Endothelial cell of umbilical vein (primary cell): Measurements from ENCODE around the gene KLHDC4. TPM values are rescaled to one million over a fixed set of nuclear protein-coding genes. Genes with fewer than 3 reads are reported as not detected.

Experiments
- BruUV-seq: library from RNA; stranded (reverse); fragments of 400-500 nt; replicated peaks from 2 replicates; lab custom pipeline; 2021; lab: Mats Ljungman, UMichigan
- CTCF ChIA-PET: fragments of 300-600, 350-600 bp; sonication (Branson Sonifier 250); formaldehyde crosslinking; loops from one replicate; lab custom pipeline; 2021; ENCODE audit warnings: antibody characterized with exemption, inconsistent platforms; lab: Charles Lee
- POLR2A ChIA-PET: fragments of 300-600, 350-600 bp; sonication (Branson Sonifier 250); formaldehyde crosslinking; loops from one replicate; lab custom pipeline; 2021; ENCODE audit warnings: antibody characterized with exemption, inconsistent platforms; lab: Charles Lee
- DNase-seq: peaks from one replicate; pipeline ENCODE4 v3.0.0-alpha.2; 2011; ENCODE audit warnings: low read depth, low spot score
- FAIRE-seq: peaks from 2 replicates; lab custom pipeline; 2011; peaks lifted over from hg19 to GRCh38; lab: Jason Lieb, UNC
- H2AFZ ChIP-seq: 2 replicates; pipeline ENCODE4 v1.6.0; 2012; ENCODE audit warnings: low read depth, low read length, control low read depth, inconsistent platforms
- H3K27ac ChIP-seq: 2 replicates; pipeline ENCODE4 v1.5.1; 2011; ENCODE audit warnings: low read depth, mild to moderate bottlenecking, control low read depth, low read length, moderate library complexity; ENCODE audit not compliant: insufficient read depth
- H3K27me3 ChIP-seq, 2 experiments: 2 replicates each; pipeline versions ENCODE4 v1.6.0 to v1.6.1; 2011; ENCODE audit warnings: low read length in 2 of 2, mixed read lengths in 1 of 2; ENCODE audit not compliant: control insufficient read depth in 2 of 2, insufficient read depth in 2 of 2
- H3K36me3 ChIP-seq, 2 experiments: 2 replicates in 1 of 2; 3 replicates in 1 of 2; pipeline ENCODE4 v1.5.1; 2011; ENCODE audit warnings: low read length in 2 of 2, mild to moderate bottlenecking in 1 of 2, moderate library complexity in 1 of 2; ENCODE audit not compliant: control insufficient read depth in 2 of 2, insufficient read depth in 2 of 2; ENCODE audit errors: extremely low read depth in 1 of 2
- H3K4me1 ChIP-seq: 3 replicates; pipeline ENCODE4 v1.5.1; 2011; ENCODE audit warnings: mild to moderate bottlenecking, low read length; ENCODE audit not compliant: control insufficient read depth, insufficient read depth; ENCODE audit errors: extremely low read depth
- H3K4me2 ChIP-seq: 2 replicates; pipeline ENCODE4 v1.6.1; 2011; ENCODE audit warnings: low read length, control low read depth, mixed read lengths; ENCODE audit not compliant: insufficient read depth
- H3K4me3 ChIP-seq, 3 experiments: fragments of 200-600 bp in 1 of 3; sonication (generic), shearing (Covaris generic) in 1 of 3; replicated peaks in 1 of 3; 2 replicates each; pipeline ENCODE4 v1.5.1; 2011 to 2016; ENCODE audit warnings: control low read depth in 3 of 3, low read length in 3 of 3, mild to moderate bottlenecking in 2 of 3, inconsistent platforms in 1 of 3, low read depth in 1 of 3, moderate library complexity in 1 of 3; ENCODE audit not compliant: insufficient read depth in 1 of 3
- H3K79me2 ChIP-seq: 2 replicates; pipeline ENCODE4 v1.6.0; 2012; ENCODE audit warnings: low read length, inconsistent platforms; ENCODE audit not compliant: control insufficient read depth, insufficient read depth
- H3K9ac ChIP-seq: replicated peaks from 2 replicates; pipeline ENCODE3; 2011; ENCODE audit warnings: low read length, control low read depth; ENCODE audit not compliant: insufficient read depth; ENCODE audit errors: extremely low read depth
- H3K9me1 ChIP-seq: replicated peaks from 3 replicates; pipeline ENCODE4 v1.6.0; 2011; ENCODE audit warnings: mild to moderate bottlenecking, low read length; ENCODE audit not compliant: control insufficient read depth, insufficient read depth; ENCODE audit errors: extremely low read depth
- H3K9me3 ChIP-seq: replicated peaks from 2 replicates; pipeline ENCODE4 v1.5.1; 2012; ENCODE audit warnings: low read length, inconsistent platforms; ENCODE audit not compliant: control insufficient read depth, insufficient read depth
- H4K20me1 ChIP-seq: replicated peaks from 2 replicates; pipeline ENCODE3; 2011; ENCODE audit warnings: mild to moderate bottlenecking, low read length; ENCODE audit not compliant: control insufficient read depth, insufficient read depth; ENCODE audit errors: extremely low read depth
- CTCF ChIP-seq, 2 donors: IDR thresholded peaks; 1 replicate in 1 of 2; 2 replicates in 1 of 2; pipeline ENCODE4 v1.5.1; 2011; ENCODE audit warnings: low read length in 2 of 2, mild to moderate bottlenecking in 2 of 2, moderate library complexity in 2 of 2, control low read depth in 1 of 2, inconsistent platforms in 1 of 2, low read depth in 1 of 2; ENCODE audit not compliant: insufficient read depth in 1 of 2; ENCODE audit errors: extremely low read depth in 1 of 2
- EZH2 ChIP-seq: IDR thresholded peaks from 2 replicates; pipeline ENCODE4 v1.6.1; 2012; ENCODE audit warnings: borderline replicate concordance, low read depth, mild to moderate bottlenecking, moderate library complexity, low read length, inconsistent platforms; ENCODE audit not compliant: severe bottlenecking
- FOS ChIP-seq: IDR thresholded peaks from 2 replicates; pipeline ENCODE4 v1.6.1; 2011; ENCODE audit warnings: mild to moderate bottlenecking, low read length, moderate library complexity, borderline replicate concordance; ENCODE audit not compliant: insufficient read depth
- GATA2 ChIP-seq: IDR thresholded peaks from 2 replicates; pipeline ENCODE4 v1.7.0; 2011; ENCODE audit warnings: low read depth, mild to moderate bottlenecking, moderate library complexity, mixed read lengths, low read length; ENCODE audit not compliant: insufficient read length, insufficient read depth
- JUN ChIP-seq: IDR thresholded peaks from 2 replicates; pipeline ENCODE4 v1.6.1; 2011; ENCODE audit warnings: borderline replicate concordance, low read depth; ENCODE audit not compliant: insufficient read length, insufficient read depth
- MYC ChIP-seq: IDR thresholded peaks from one replicate; pipeline ENCODE4 v1.6.1; 2011; ENCODE audit warnings: mild to moderate bottlenecking, low read depth, low read length
- POLR2A ChIP-seq: IDR thresholded peaks from 2 replicates; pipeline ENCODE4 v1.6.1; 2012; ENCODE audit warnings: low read depth, mild to moderate bottlenecking, control low read depth, low read length
- POLR2AphosphoS5 ChIP-seq: IDR thresholded peaks from 2 replicates; pipeline ENCODE4 v1.6.1; 2012; ENCODE audit warnings: low read depth, mild to moderate bottlenecking, control low read depth, low read length, moderate library complexity; ENCODE audit not compliant: insufficient read depth
- dilution Hi-C: fragments of 300-500 bp; cut with MboI; formaldehyde crosslinking; loops from one replicate; pipeline ENCODE4 v1.15.0; 2019; ENCODE audit warnings: low sequenced_read_pairs; ENCODE audit not compliant: extremely low pct_ligation_motif_present
- intact Hi-C: fragments of 100-400 bp; cut with micrococcal nuclease; formaldehyde crosslinking; loops from one replicate; pipeline ENCODE4 v1.10.0; 2022
- polyA plus RNA-seq, 4 experiments: library from polyadenylated mRNA; depleted of rRNA in 3 of 4; stranded (reverse) in 3 of 4; unstranded in 1 of 4; fragments of >200 nt; gene quantifications; 2 replicates each; pipeline versions ENCODE4 v1.2.1 to v1.2.3, GENCODE V29; 2011 to 2012; ENCODE audit warnings: missing spikeins in 1 of 4
- total RNA-seq: library from RNA; stranded (reverse); gene quantifications from 2 replicates; pipeline ENCODE4 v1.2.3, GENCODE V29; 2021
- TF ChIP-seq, protein P1 (sequence below): IDR thresholded peaks from 2 replicates; pipeline ENCODE4 v1.6.1; 2011; ENCODE audit not compliant: insufficient read depth, insufficient read length

Gene KLHDC4
- total and polyA plus RNA-seq, 2 donors (not counting 3 experiments of a cell fraction or from before 2014, with no cell fraction given), result 24.7 to 46.2 TPM

GRCh38 chr16:87697792-87698191 is 68.0 kb downstream of the KLHDC4 start:
- dilution Hi-C loops, result no loop called here
- intact Hi-C loops, result no loop called here
- TF ChIP-seq EZH2 (no peak), CTCF (IDR thresholded peaks at IDR 0.05; ENCODE audit: extremely low read depth in 1 of 2, insufficient read depth in 1 of 2, low read depth in 1 of 2, low read length in 2 of 2) (no peak), MYC (no peak), POLR2A (no peak), POLR2AphosphoS5 (no peak), GATA2 (no peak), JUN (no peak), FOS (no peak)
- TF ChIP-seq, protein P1, sequence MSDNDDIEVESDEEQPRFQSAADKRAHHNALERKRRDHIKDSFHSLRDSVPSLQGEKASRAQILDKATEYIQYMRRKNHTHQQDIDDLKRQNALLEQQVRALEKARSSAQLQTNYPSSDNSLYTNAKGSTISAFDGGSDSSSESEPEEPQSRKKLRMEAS, result no peak
- H3K27me3 ChIP-seq, result no peaks in the 10 kb centered on the region
- no peak overlapping the region for H3K9ac ChIP-seq
- ChIA-PET POLR2A (no interaction called here), CTCF (no interaction called here)
- H4K20me1 ChIP-seq, result no peaks in the 10 kb centered on the region
- no peaks in the 10 kb centered on the region for H3K9me3 ChIP-seq
- no peak overlapping the region for H3K27ac ChIP-seq
- no peaks in the 10 kb centered on the region for H3K9me1 ChIP-seq
- no peak overlapping the region for H3K4me2 ChIP-seq
- H3K36me3 ChIP-seq, result peaks cover 0 to 4% of the 10 kb centered on the region in 2 experiments
- FAIRE-seq, result no peak
- no peak for DNase-seq
- BruUV-seq, result no TSS peak
- no peaks in the 10 kb centered on the region for H3K79me2 ChIP-seq
- no peak overlapping the region for H3K4me3 ChIP-seq
- peaks cover 11% of the 10 kb centered on the region for H3K4me1 ChIP-seq
- no peak overlapping the region for H2AFZ ChIP-seq
